Spleen (tissue), 11 donors: ENCODE measurements around the gene ECT2. TPM values are rescaled to one million over a fixed set of nuclear protein-coding genes. Genes with fewer than 3 reads are reported as not detected.

ENCODE experiments used
- DNase-seq: peaks from one replicate; pipeline ENCODE4 v3.0.0-alpha.2; 2020
- H3K27ac ChIP-seq, 8 donors: fragments of 200-600 bp; sonication (generic) in 7 of 8; 1 replicate in 4 of 8; 2 replicates in 4 of 8; pipeline versions ENCODE4 v1.5.0 to v1.8.0; 2016 to 2021; ENCODE audit warnings: inconsistent platforms in 4 of 8, mild to moderate bottlenecking in 4 of 8, moderate library complexity in 1 of 8
- H3K27me3 ChIP-seq, 7 donors: fragments of 200-600 bp; sonication (generic) in 6 of 7; replicated peaks in 1 of 7; 1 replicate in 4 of 7; 2 replicates in 3 of 7; pipeline versions ENCODE4 v1.5.0 to v1.8.0; 2016 to 2021; ENCODE audit warnings: inconsistent platforms in 3 of 7, mild to moderate bottlenecking in 1 of 7
- H3K36me3 ChIP-seq, 6 donors: fragments of 200-600 bp; sonication (generic) in 5 of 6; 1 replicate in 4 of 6; 2 replicates in 2 of 6; pipeline versions ENCODE4 v1.5.0 to v1.8.0; 2016 to 2021; ENCODE audit warnings: inconsistent platforms in 2 of 6
- H3K4me1 ChIP-seq, 6 donors: fragments of 200-600 bp; sonication (generic) in 5 of 6; 1 replicate in 3 of 6; 2 replicates in 3 of 6; pipeline versions ENCODE4 v1.5.0 to v1.8.0; 2016 to 2021; ENCODE audit warnings: inconsistent platforms in 3 of 6
- H3K4me3 ChIP-seq, 8 donors: fragments of 200-600 bp; sonication (generic) in 7 of 8; 1 replicate in 4 of 8; 2 replicates in 4 of 8; pipeline versions ENCODE4 v1.5.0 to v1.8.0; 2016 to 2021; ENCODE audit warnings: inconsistent platforms in 4 of 8, mild to moderate bottlenecking in 4 of 8, moderate library complexity in 2 of 8
- H3K9me3 ChIP-seq, 8 donors: fragments of 200-600 bp; sonication (generic) in 7 of 8; 1 replicate in 4 of 8; 2 replicates in 4 of 8; pipeline versions ENCODE4 v1.5.0 to v1.8.0; 2016 to 2021; ENCODE audit warnings: inconsistent platforms in 4 of 8
- POLR2A ChIP-seq, 3 donors: fragments of 450-650 bp; IDR thresholded peaks; one replicate each; pipeline ENCODE4 v1.5.1; 2017; ENCODE audit warnings: antibody characterized with exemption in 3 of 3, mild to moderate bottlenecking in 1 of 3
- POLR2AphosphoS5 ChIP-seq, 3 donors: sonication (generic); formaldehyde crosslinking; IDR thresholded peaks; one replicate each; pipeline ENCODE4 v1.5.1; 2017; ENCODE audit warnings: antibody characterized with exemption in 3 of 3
- WGBS, 5 donors: extraction: QIAGEN DNeasy Blood & Tissue Kit in 3 of 5; methylation state at CpG; one replicate each; pipeline versions ENCODE4 v1.1.5 to v1.1.7; 2013 to 2018; 5-methylcytosine and 5-hydroxymethylcytosine counted together
- intact Hi-C: fragments of 100-400 bp; cut with DNase I; formaldehyde crosslinking; loops from one replicate; pipeline ENCODE4 v1.15.0; 2023; ENCODE audit warnings: low total_unique reads
- polyA plus RNA-seq, 3 donors: library from polyadenylated mRNA; stranded (reverse); fragments of 200-250 nt; gene quantifications; one replicate each; pipeline ENCODE4 v1.2.1, GENCODE V29; 2013
- total RNA-seq, 7 donors: library from RNA; depleted of rRNA in 3 of 7; stranded (reverse); fragments of >200 nt in 3 of 7; fragmentation: NEBNext Ultra II Directional in 4 of 7; extraction: Animal tissue kit (Norgen Biotek cat#: 25700) in 4 of 7; gene quantifications; one replicate each; pipeline versions ENCODE4 v1.1.0 to v1.2.1, GENCODE V29; 2016 to 2021
- TF ChIP-seq, protein P1 (sequence below), 11 experiments: fragments of 200-600 bp in 7 of 11; fragments of 450-650 bp in 4 of 11; sonication (generic) in 4 of 11; IDR thresholded peaks in 8 of 11; conservative IDR thresholded peaks in 3 of 11; 1 replicate in 7 of 11; 2 replicates in 4 of 11; pipeline versions ENCODE4 v1.4.0 to v1.8.0; 2016 to 2021; ENCODE audit warnings: antibody characterized with exemption in 11 of 11, inconsistent platforms in 4 of 11, mild to moderate bottlenecking in 1 of 11
- donor health status: healthy with polysubstance abuse.
- donor health status: DM: no; HTN: no; CAD: no; lungs with moderate emphysema.
- donor health status: DM: no; HTN: no; CAD: no.
- donor health status: Bipolar disorder and iron deficiency.
- donor health status: healthy.
- donor health status: DM: no; HTN: no; CAD: no.
- donor health status: DM: yes; HTN: yes; CAD: no.

Gene ECT2
- total and polyA plus RNA-seq, 10 donors = 2.2 to 19.1 (median 9.7) TPM

DNA sequence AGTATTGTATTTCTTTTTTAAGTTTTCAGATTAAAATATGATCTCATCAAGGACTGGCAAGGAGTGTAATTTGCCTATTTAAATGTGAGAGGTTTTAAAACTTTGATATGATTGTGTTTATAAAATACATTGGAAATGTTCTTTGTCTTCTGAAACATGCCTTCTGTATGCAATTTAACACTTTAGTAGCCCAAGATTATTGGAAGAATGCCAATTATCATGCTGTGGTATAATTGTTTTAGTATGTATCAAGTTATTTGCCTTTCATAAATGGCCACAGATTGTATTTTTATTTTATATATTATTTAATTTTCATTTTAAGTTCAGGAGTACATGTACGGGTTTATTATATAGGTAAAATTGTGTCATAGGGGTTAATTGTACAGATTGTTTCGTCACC is 31.7 kb downstream of the ECT2 start:
- DNase-seq = no peak
- H3K27me3 ChIP-seq = no peaks in the 10 kb centered on the region
- H3K4me1 ChIP-seq = no peaks in the 10 kb centered on the region
- H3K27ac ChIP-seq = no peak overlapping the region
- no peaks in the 10 kb centered on the region for H3K9me3 ChIP-seq
- 88 to 98% (median 95%) methylated on average over 2 of the region's 2 CpGs for WGBS, 5 donors
- H3K36me3 ChIP-seq = peaks cover 0 to 71% (median 0%) of the 10 kb centered on the region in 6 donors
- no peak for TF ChIP-seq POLR2A (IDR thresholded peaks at IDR 0.05)
- TF ChIP-seq POLR2AphosphoS5 (IDR thresholded peaks at IDR 0.05) = no peak
- TF ChIP-seq, protein P1, sequence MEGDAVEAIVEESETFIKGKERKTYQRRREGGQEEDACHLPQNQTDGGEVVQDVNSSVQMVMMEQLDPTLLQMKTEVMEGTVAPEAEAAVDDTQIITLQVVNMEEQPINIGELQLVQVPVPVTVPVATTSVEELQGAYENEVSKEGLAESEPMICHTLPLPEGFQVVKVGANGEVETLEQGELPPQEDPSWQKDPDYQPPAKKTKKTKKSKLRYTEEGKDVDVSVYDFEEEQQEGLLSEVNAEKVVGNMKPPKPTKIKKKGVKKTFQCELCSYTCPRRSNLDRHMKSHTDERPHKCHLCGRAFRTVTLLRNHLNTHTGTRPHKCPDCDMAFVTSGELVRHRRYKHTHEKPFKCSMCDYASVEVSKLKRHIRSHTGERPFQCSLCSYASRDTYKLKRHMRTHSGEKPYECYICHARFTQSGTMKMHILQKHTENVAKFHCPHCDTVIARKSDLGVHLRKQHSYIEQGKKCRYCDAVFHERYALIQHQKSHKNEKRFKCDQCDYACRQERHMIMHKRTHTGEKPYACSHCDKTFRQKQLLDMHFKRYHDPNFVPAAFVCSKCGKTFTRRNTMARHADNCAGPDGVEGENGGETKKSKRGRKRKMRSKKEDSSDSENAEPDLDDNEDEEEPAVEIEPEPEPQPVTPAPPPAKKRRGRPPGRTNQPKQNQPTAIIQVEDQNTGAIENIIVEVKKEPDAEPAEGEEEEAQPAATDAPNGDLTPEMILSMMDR (IDR thresholded peaks at IDR 0.05 in 8 of 11, conservative IDR thresholded peaks at IDR 0.05 in 3 of 11) = no peak
- no peak overlapping the region for H3K4me3 ChIP-seq
- intact Hi-C loops = no loop called here

DNA sequence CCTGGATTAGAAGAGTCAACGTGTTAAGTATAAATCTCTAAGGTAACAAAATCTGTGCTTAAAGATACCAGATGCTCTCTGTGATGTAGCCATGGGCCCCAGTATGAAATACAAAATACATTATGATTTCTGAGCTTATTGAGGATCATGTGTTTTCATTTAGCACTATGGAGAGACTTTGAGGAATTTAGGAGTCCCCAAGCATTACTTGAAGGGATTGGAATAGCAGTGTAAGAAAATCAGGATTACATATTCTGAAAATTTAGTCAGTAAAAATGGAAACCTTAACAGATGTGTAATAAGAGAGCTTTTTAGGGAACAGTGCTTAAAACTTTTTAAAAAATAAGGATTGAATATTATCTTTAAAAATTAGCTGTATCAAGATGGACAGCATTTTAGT is 35.5 kb downstream of the ECT2 start:
- H3K27ac ChIP-seq = no peak overlapping the region
- intact Hi-C loops = no loop called here
- no peaks in the 10 kb centered on the region for H3K4me1 ChIP-seq
- WGBS, 5 donors = 96 to 100% (median 100%) methylated on average over 1 of the region's 1 CpG
- peaks cover 0 to 85% (median 3%) of the 10 kb centered on the region in 6 donors for H3K36me3 ChIP-seq
- H3K9me3 ChIP-seq = no peaks in the 10 kb centered on the region
- no peak overlapping the region for H3K4me3 ChIP-seq
- H3K27me3 ChIP-seq = no peaks in the 10 kb centered on the region
- TF ChIP-seq, protein P1 (IDR thresholded peaks at IDR 0.05 in 8 of 11, conservative IDR thresholded peaks at IDR 0.05 in 3 of 11) = no peak
- TF ChIP-seq POLR2A (IDR thresholded peaks at IDR 0.05) (no peak), POLR2AphosphoS5 (IDR thresholded peaks at IDR 0.05) (no peak)
- no peak for DNase-seq

DNA sequence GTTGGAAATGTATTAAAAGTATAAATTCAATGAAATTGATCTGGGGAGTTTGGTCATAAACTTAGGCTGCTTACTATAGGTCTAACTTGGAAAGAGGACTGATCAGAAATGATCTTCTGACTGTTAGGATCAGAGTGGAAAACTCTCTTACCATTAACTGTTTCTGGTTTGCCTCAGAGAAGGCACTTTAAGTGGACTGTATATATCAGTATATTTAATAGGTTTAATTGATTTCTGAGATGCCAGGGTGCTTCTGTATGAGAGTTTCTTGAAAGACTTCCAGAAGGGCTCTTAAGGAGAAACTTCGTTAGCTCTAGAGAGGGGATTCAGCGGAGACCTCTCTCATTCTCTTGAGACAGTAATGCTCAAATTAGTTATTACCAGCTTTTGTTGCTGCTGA is 36.5 kb downstream of the ECT2 start:
- TF ChIP-seq POLR2A (IDR thresholded peaks at IDR 0.05) (no peak), POLR2AphosphoS5 (IDR thresholded peaks at IDR 0.05) (no peak)
- TF ChIP-seq, protein P1 (IDR thresholded peaks at IDR 0.05 in 8 of 11, conservative IDR thresholded peaks at IDR 0.05 in 3 of 11) = no peak
- 93 to 100% (median 100%) methylated on average over 2 of the region's 2 CpGs for WGBS, 5 donors
- H3K27me3 ChIP-seq = no peaks in the 10 kb centered on the region

DNA sequence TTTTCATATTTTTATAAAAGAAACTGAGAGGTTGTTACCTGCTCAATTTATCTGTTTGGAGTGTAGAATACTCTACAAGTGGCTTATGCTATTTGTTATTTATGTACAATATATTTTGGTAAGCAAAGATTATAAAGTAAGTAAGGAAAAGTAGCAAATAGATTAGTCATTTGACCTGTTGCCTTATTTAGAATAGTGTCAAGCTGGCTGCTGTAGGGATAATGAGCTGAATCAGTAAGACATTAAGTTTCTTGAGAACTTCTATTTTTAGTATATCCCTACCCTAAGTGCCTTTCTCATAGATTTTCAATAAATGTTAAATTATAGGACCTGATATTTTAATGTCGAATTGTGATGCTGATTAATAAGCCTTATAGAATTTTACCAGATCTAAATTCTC is 37.2 kb downstream of the ECT2 start:
- TF ChIP-seq POLR2AphosphoS5 (IDR thresholded peaks at IDR 0.05) (no peak), POLR2A (IDR thresholded peaks at IDR 0.05) (no peak)
- TF ChIP-seq, protein P1 (IDR thresholded peaks at IDR 0.05 in 8 of 11, conservative IDR thresholded peaks at IDR 0.05 in 3 of 11) = no peak
- no peak for DNase-seq
- peaks cover 0 to 96% (median 5%) of the 10 kb centered on the region in 6 donors for H3K36me3 ChIP-seq
- H3K27me3 ChIP-seq = no peaks in the 10 kb centered on the region
- WGBS, 5 donors = 91 to 96% (median 94%) methylated on average over 1 of the region's 1 CpG
- H3K9me3 ChIP-seq = no peaks in the 10 kb centered on the region
- intact Hi-C loops = no loop called here
- no peak overlapping the region for H3K4me3 ChIP-seq
- no peak overlapping the region for H3K27ac ChIP-seq
- H3K4me1 ChIP-seq = no peaks in the 10 kb centered on the region

More for the DNA sequence above, 36.5 kb downstream of the ECT2 start:
- Histone ChIP-seq H3K9me3 (no peaks in the 10 kb centered on the region), H3K4me3 (no peak overlapping the region), H3K27ac (no peak overlapping the region), H3K4me1 (no peaks in the 10 kb centered on the region), H3K36me3 (peaks cover 0 to 95% (median 3%) of the 10 kb centered on the region in 6 donors)
- DNase-seq = no peak
- intact Hi-C loops = no loop called here
